ENCODE data around the gene ITIH2. TPM values are rescaled to one million over a fixed set of nuclear protein-coding genes. Genes with fewer than 3 reads are reported as not detected.

ITIH2 gene
- total and polyA plus RNA-seq, 2 of the 8 experiments (the other 6 are each of a cell fraction or from before 2014, with no cell fraction given) = not detected

- no peak overlapping the region for H3K23ac ChIP-seq (ENCODE audit: insufficient read length)
- H3K79me1 ChIP-seq (ENCODE audit: low read depth, low read length) = no peaks in the 10 kb centered on the region
- no peaks in the 10 kb centered on the region for H3K36me3 ChIP-seq (ENCODE audit: control insufficient read depth in 2 of 4, insufficient read depth in 4 of 4, low read length in 3 of 4)
- H3K18ac ChIP-seq (ENCODE audit: extremely low read depth, low read length) = no peak overlapping the region
- H4K5ac ChIP-seq (ENCODE audit: insufficient read length, low read depth, low read length) = no peak overlapping the region
- DNase-seq (ENCODE audit: low read depth in 1 of 2, low spot score in 2 of 2) = no peak
- no peak for FAIRE-seq
- CTCF ChIA-PET (ENCODE audit: partially characterized antibody) = interaction anchor here (0.6 to 3.7 kb wide), 3 partner anchors 12 to 1031 kb away, joined by 3 to 24 read pairs (median 4); no protein-coding TSS in a partner anchor
- no peaks in the 10 kb centered on the region; the same call in 1 of the 2 replicates for H3K23me2 ChIP-seq (ENCODE audit: low read depth, low read length)
- no peak overlapping the region for H3K4me3 ChIP-seq (ENCODE audit: extremely low read depth in 1 of 4, insufficient read depth in 2 of 4, low read depth in 3 of 4, low read length in 4 of 4)
- H2BK15ac ChIP-seq (ENCODE audit: low read length) = no peak overlapping the region
- no peak overlapping the region for H3K4me2 ChIP-seq (ENCODE audit: insufficient read depth in 1 of 2, low read depth in 2 of 2, low read length in 2 of 2)
- H3K4ac ChIP-seq (replicated peaks; ENCODE audit: insufficient read length, low read depth, low read length) = no peak overlapping the region
- no peak overlapping the region for H3K14ac ChIP-seq (ENCODE audit: insufficient read length)
- no peak overlapping the region for H2AFZ ChIP-seq (ENCODE audit: low read length)
- H3K27me3 ChIP-seq (replicated peaks in 1 of 4; ENCODE audit: control insufficient read depth in 3 of 4, extremely low read depth in 1 of 4, insufficient read depth in 3 of 4, low read length in 3 of 4) = no peaks in the 10 kb centered on the region
- H2BK12ac ChIP-seq (ENCODE audit: low read depth, low read length) = no peak overlapping the region
- no peaks in the 10 kb centered on the region for H3K9me3 ChIP-seq (ENCODE audit: insufficient read depth in 2 of 2, low read depth in 1 of 2, low read length in 1 of 2)
- no peaks in the 10 kb centered on the region for H3K79me2 ChIP-seq (ENCODE audit: control insufficient read depth in 1 of 2, insufficient read depth in 2 of 2, low read length in 2 of 2)
- H2BK5ac ChIP-seq (ENCODE audit: low read depth, low read length) = no peak overlapping the region
- no peaks in the 10 kb centered on the region for H3K4me1 ChIP-seq (replicated peaks in 1 of 4; ENCODE audit: control insufficient read depth in 3 of 4, insufficient read depth in 4 of 4, low read length in 3 of 4)
- no peak overlapping the region for H4K91ac ChIP-seq (replicated peaks; ENCODE audit: insufficient read length, low read length)
- POLR2A ChIA-PET (ENCODE audit: partially characterized antibody) = no interaction called here
- no peak overlapping the region for H2BK120ac ChIP-seq (replicated peaks; ENCODE audit: low read depth, low read length)
- H4K8ac ChIP-seq (ENCODE audit: extremely low read depth, insufficient read depth, low read length) = no peak overlapping the region
- H3K9ac ChIP-seq (replicated peaks in 1 of 4; ENCODE audit: extremely low read depth in 1 of 4, low read depth in 3 of 4, low read length in 3 of 4) = no peak overlapping the region
- no peaks in the 10 kb centered on the region for H4K20me1 ChIP-seq (replicated peaks in 1 of 2; ENCODE audit: control insufficient read depth in 1 of 2, insufficient read depth in 2 of 2, low read length in 2 of 2)
- no peak overlapping the region for H2BK20ac ChIP-seq (ENCODE audit: low read length)
- no peak overlapping the region for H3K27ac ChIP-seq (ENCODE audit: low read depth, low read length)
- 90% methylated on average over 8 of the region's 8 CpGs; no CpG with 5 or more reads in 1 of the 2 experiments for WGBS, 2 experiments (ENCODE audit: extremely low coverage in 1 of 2, insufficient coverage in 1 of 2, insufficient read length in 1 of 2, insufficient replicate concordance in 2 of 2, low coverage in 1 of 2, low lambda C conversion rate in 2 of 2, missing lambda C conversion rate in 1 of 2)
- no peak overlapping the region for H3K56ac ChIP-seq (replicated peaks; ENCODE audit: insufficient read length, low read depth, low read length)
- no peak overlapping the region for H2AK5ac ChIP-seq (ENCODE audit: low read depth, low read length)
- TF ChIP-seq EZH2 (IDR thresholded peaks at IDR 0.05; ENCODE audit: low read depth, low read length, severe bottlenecking) (no peak), SP2 (IDR thresholded peaks at IDR 0.05; ENCODE audit: low read length) (no peak), RNF2 (IDR thresholded peaks at IDR 0.05; ENCODE audit: borderline replicate concordance, low read depth, low read length, missing control alignments, poor library complexity, severe bottlenecking) (no peak), ATF2 (IDR thresholded peaks at IDR 0.05; ENCODE audit: low read length) (no peak), NRF1 (IDR thresholded peaks at IDR 0.05; ENCODE audit: low read depth, low read length) (no peak), TBP (IDR thresholded peaks at IDR 0.05; ENCODE audit: low read depth, low read length) (no peak)
Measured at GRCh38 chr10:7701158-7701742, 1.9 kb upstream of the ITIH2 start.

All from H1 (cell line).